Measurements from ENCODE around the gene GNAT2. TPM values are rescaled to one million over a fixed set of nuclear protein-coding genes. Genes with fewer than 3 reads are reported as not detected.

Gene GNAT2
- total and polyA plus RNA-seq, 2 donors (not counting 3 experiments of a cell fraction or from before 2014, with no cell fraction given) = not detected

DNA sequence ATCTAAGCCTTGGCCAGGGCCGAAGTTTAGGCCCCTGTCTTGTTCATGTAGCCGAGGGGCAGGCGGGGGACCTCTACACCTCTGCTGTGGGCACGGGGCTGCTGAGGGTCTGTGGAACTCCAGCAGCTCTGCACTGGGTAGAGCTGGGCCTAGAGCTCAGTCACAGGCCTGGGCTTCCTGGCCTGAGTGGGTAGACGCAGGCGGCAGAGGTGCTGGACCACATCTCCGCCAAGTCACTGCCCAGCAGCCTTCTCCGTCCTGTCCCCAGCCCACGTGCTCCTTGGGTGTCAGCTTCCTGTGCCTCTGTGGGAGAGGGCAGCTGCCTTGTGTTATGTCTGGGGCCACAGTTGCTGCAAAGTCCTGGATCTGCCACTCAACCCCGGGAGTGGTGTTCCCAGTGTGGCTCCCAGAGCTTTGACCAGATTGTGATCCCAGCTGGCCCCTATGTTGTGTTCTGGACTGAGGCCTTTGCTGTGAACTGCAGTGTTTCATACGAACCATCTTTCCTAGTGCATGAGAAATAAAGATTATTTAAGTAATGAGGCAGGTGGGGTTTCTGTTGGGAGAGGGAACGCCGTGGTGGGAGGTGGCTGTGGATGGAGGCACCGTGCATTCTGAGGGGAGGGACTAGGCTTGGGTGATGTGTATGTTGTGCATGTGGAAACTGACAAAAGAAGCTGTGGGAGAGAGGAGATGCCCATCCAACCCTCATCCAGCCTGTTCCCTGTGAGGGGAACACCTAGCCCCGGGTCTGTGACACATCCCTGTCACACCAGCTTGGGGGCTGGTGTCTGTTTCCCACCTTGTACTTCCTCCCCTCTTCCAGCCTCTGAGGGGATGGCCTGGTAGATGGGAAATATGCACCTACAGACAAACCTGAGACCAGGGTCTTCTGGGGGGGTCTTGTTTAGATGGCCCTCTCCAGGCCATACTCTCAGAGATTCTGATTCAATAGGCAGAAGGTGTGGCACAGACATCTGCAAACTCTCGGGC lies 12.4 kb upstream of the GNAT2 start:
- H3K9me3 ChIP-seq (replicated peaks; ENCODE audit: control insufficient read depth, insufficient read depth, low read length) = no peaks in the 10 kb centered on the region
- no peak overlapping the region for H2AFZ ChIP-seq (ENCODE audit: low read depth, low read length)
- DNase-seq (ENCODE audit: low read depth, low spot score) (no peak), FAIRE-seq (no peak)
- no peaks in the 10 kb centered on the region for H3K9me1 ChIP-seq (replicated peaks; ENCODE audit: control insufficient read depth, extremely low read depth, insufficient read depth, low read length)
- H3K4me2 ChIP-seq (ENCODE audit: insufficient read depth, low read length) = no peak overlapping the region
- POLR2A ChIA-PET = no interaction called here
- no peak overlapping the region for H3K9ac ChIP-seq (replicated peaks; ENCODE audit: extremely low read depth, insufficient read depth, low read length)
- no peak for TF ChIP-seq MYC (IDR thresholded peaks at IDR 0.05; ENCODE audit: low read depth, low read length)
- H3K4me3 ChIP-seq (replicated peaks in 1 of 3; ENCODE audit: insufficient read depth in 1 of 3, low read depth in 1 of 3, low read length in 3 of 3) = no peak overlapping the region
- H3K4me1 ChIP-seq (ENCODE audit: control insufficient read depth, extremely low read depth, insufficient read depth, low read length) = no peaks in the 10 kb centered on the region
- H3K27ac ChIP-seq (ENCODE audit: insufficient read depth, low read depth, low read length) = no peak overlapping the region
- H3K27me3 ChIP-seq (ENCODE audit: control insufficient read depth in 2 of 2, insufficient read depth in 2 of 2, low read length in 2 of 2) = no peaks in the 10 kb centered on the region
- H3K79me2 ChIP-seq (ENCODE audit: control insufficient read depth, insufficient read depth, low read length) = no peaks in the 10 kb centered on the region
- intact Hi-C loops (cut with micrococcal nuclease) = no loop called here
- H4K20me1 ChIP-seq (replicated peaks; ENCODE audit: control insufficient read depth, extremely low read depth, insufficient read depth, low read length) = no peaks in the 10 kb centered on the region
- dilution Hi-C loops (cut with MboI; ENCODE audit: extremely low pct_ligation_motif_present, low sequenced_read_pairs) = no loop called here
- no TSS peak for BruUV-seq (replicated peaks)
- H3K36me3 ChIP-seq (ENCODE audit: control insufficient read depth in 2 of 2, extremely low read depth in 1 of 2, insufficient read depth in 2 of 2, low read length in 2 of 2) = peaks cover 9 to 41% of the 10 kb centered on the region in 2 experiments
- CTCF ChIA-PET = interaction anchor here (1.1 to 15.2 kb wide), 11 partner anchors 8 to 348 kb away, joined by 4 to 565 read pairs (median 13); partner anchors contain the start of genes AMPD2, GNAI3 and GNAT2

DNA sequence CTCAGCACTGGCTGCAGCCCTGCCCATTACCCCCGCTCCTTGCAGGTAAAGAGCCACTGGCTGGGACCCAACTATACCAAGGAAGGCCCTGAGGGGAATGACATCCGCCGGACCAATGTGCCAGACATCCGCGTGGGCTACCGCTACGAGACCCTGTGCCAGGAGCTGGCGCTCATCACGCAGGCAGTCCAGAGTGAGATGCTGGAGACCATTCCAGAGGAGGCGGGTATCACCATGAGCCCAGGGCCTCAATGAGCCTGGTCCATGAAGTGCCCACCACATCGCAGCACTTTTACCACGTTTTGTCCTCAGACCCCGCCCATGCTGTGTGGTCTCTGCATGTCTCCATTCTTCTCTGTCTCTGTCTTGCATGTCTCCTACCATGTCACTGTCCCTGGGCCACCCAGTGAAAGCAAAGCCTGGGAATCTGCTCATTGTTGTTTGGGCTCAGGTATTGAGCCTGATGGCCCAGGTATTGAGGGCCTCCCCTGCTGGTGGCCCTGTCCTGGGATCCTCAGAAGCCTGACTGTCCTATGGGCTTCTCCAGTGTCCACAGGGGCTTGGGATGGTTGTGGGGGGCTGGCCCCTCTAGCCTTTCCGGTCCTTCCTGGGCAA lies 11.6 kb upstream of the GNAT2 start:
- no peaks in the 10 kb centered on the region for H3K9me1 ChIP-seq (replicated peaks; ENCODE audit: control insufficient read depth, extremely low read depth, insufficient read depth, low read length)
- H3K4me1 ChIP-seq (ENCODE audit: control insufficient read depth, extremely low read depth, insufficient read depth, low read length) = no peaks in the 10 kb centered on the region
- dilution Hi-C loops (cut with MboI; ENCODE audit: extremely low pct_ligation_motif_present, low sequenced_read_pairs) = no loop called here
- FAIRE-seq = no peak
- no peak overlapping the region for H3K27ac ChIP-seq (ENCODE audit: insufficient read depth, low read depth, low read length)
- H3K27me3 ChIP-seq (ENCODE audit: control insufficient read depth in 2 of 2, insufficient read depth in 2 of 2, low read length in 2 of 2) = no peaks in the 10 kb centered on the region
- CTCF ChIA-PET = interaction anchor here (0.6 to 15.2 kb wide), 30 partner anchors 9 to 349 kb away, joined by 3 to 565 read pairs (median 5); partner anchors contain the start of genes AMPD2, GNAI3 and GNAT2
- H4K20me1 ChIP-seq (replicated peaks; ENCODE audit: control insufficient read depth, extremely low read depth, insufficient read depth, low read length) = no peaks in the 10 kb centered on the region
- H3K79me2 ChIP-seq (ENCODE audit: control insufficient read depth, insufficient read depth, low read length) = no peaks in the 10 kb centered on the region
- TF ChIP-seq POLR2A (IDR thresholded peaks at IDR 0.05; ENCODE audit: low read depth, low read length) (no peak), JUN (IDR thresholded peaks at IDR 0.05; ENCODE audit: borderline replicate concordance, insufficient read depth, insufficient read length, low read depth) (no peak), MYC (IDR thresholded peaks at IDR 0.05; ENCODE audit: low read depth, low read length) (no peak), EZH2 (IDR thresholded peaks at IDR 0.05; ENCODE audit: borderline replicate concordance, low read depth, low read length, severe bottlenecking) (no peak), POLR2AphosphoS5 (IDR thresholded peaks at IDR 0.05; ENCODE audit: insufficient read depth, low read depth, low read length) (no peak), FOS (IDR thresholded peaks at IDR 0.05; ENCODE audit: borderline replicate concordance, insufficient read depth, low read length) (no peak), CTCF (IDR thresholded peaks at IDR 0.05; ENCODE audit: extremely low read depth in 1 of 2, insufficient read depth in 1 of 2, low read depth in 1 of 2, low read length in 2 of 2) (no peak)
- POLR2A ChIA-PET = interaction anchor here (2.2 kb wide), 1 partner anchor 83 kb away, joined by 11 read pairs; the partner anchor contains the start of gene GNAI3
- intact Hi-C loops (cut with micrococcal nuclease) = loop anchor here (1.0 kb wide), 1 partner anchor 85 kb away; no protein-coding TSS in a partner anchor
- H3K36me3 ChIP-seq (ENCODE audit: control insufficient read depth in 2 of 2, extremely low read depth in 1 of 2, insufficient read depth in 2 of 2, low read length in 2 of 2) = peaks cover 9 to 47% of the 10 kb centered on the region in 2 experiments
- no peak overlapping the region for H2AFZ ChIP-seq (ENCODE audit: low read depth, low read length)
- H3K4me3 ChIP-seq (replicated peaks in 1 of 3; ENCODE audit: insufficient read depth in 1 of 3, low read depth in 1 of 3, low read length in 3 of 3) = no peak overlapping the region
- TSS peak; percentile 12 for BruUV-seq (replicated peaks)
- DNase-seq (ENCODE audit: low read depth, low spot score) = no peak
- H3K9ac ChIP-seq (replicated peaks; ENCODE audit: extremely low read depth, insufficient read depth, low read length) = no peak overlapping the region
- no peaks in the 10 kb centered on the region for H3K9me3 ChIP-seq (replicated peaks; ENCODE audit: control insufficient read depth, insufficient read depth, low read length)
- no peak overlapping the region for H3K4me2 ChIP-seq (ENCODE audit: insufficient read depth, low read length)

Measured in endothelial cell of umbilical vein (primary cell).